GM21367 (cell line): ENCODE results near the gene CSAG1.
"Not testable (repeated sequence)": the region's sequence is repeated elsewhere in the genome, so short reads cannot be mapped to it uniquely, and the experiment has no call there.

Experiments used
- ATAC-seq: cut with Tn5 transposase; IDR thresholded peaks from one replicate; pipeline ENCODE4 v1.9.1; 2021; ENCODE audit not compliant: unreplicated experiment

Gene CSAG1

GRCh38 chrX:152733261-152733975, at the start of gene CSAG1, which contains the start of gene MAGEA12:
TSS of gene CSAG1 (minus strand) at chrX:152733721. CDS start at chrX:152732460, 1,261 bp downstream.
TSS of gene MAGEA12 (plus strand) at chrX:152733757. CDS start at chrX:152736162, 2,405 bp downstream.
- ATAC-seq = no peak

- ATAC-seq = not testable (repeated sequence)
These were observed 36.2 kb upstream of the CSAG1 start, which contains the start of gene MAGEA6 for GRCh38 chrX:152769549-152770289. TSS of gene MAGEA6 (minus strand) at chrX:152769689. CDS start at chrX:152767650, 2,039 bp downstream.

- ATAC-seq = not testable (repeated sequence)
These were observed 33.0 kb upstream of the CSAG1 start for GRCh38 chrX:152766562-152766961.

- not testable (repeated sequence) for ATAC-seq
These were observed 28.1 kb upstream of the CSAG1 start for GRCh38 chrX:152761582-152761981.

GRCh38 chrX:152759544-152759943, 26.0 kb upstream of the CSAG1 start:
- ATAC-seq = not testable (repeated sequence)

- not testable (repeated sequence) for ATAC-seq
These were observed 25.4 kb upstream of the CSAG1 start, which contains the start of gene CSAG3 for GRCh38 chrX:152758918-152759317. TSS of gene CSAG3 (plus strand) at chrX:152759218.

- not testable (repeated sequence) for ATAC-seq
These were observed 21.4 kb upstream of the CSAG1 start for GRCh38 chrX:152754871-152755270.

- not testable (repeated sequence) for ATAC-seq
These were observed 20.4 kb upstream of the CSAG1 start, which contains the start of gene MAGEA2 for GRCh38 chrX:152753686-152754650. TSS of gene MAGEA2 (minus strand) at chrX:152753842. CDS start at chrX:152751363, 2,479 bp downstream.

GRCh38 chrX:152738560-152738959, 5.0 kb upstream of the CSAG1 start:
- ATAC-seq = no peak

- not testable (repeated sequence) for ATAC-seq
These were observed 3.0 kb upstream of the CSAG1 start for GRCh38 chrX:152736528-152736927.

GRCh38 chrX:152735860-152736511, 2.5 kb upstream of the CSAG1 start:
- ATAC-seq = no peak

GRCh38 chrX:152735101-152735500, 1.6 kb upstream of the CSAG1 start:
- ATAC-seq = no peak

- not testable (repeated sequence) for ATAC-seq
These were observed 780 bp upstream of the CSAG1 start for GRCh38 chrX:152734143-152734858.

- ATAC-seq = no peak
These were observed 8.1 kb downstream of the CSAG1 start for GRCh38 chrX:152725409-152725808.

GRCh38 chrX:152713815-152714787, 19.4 kb downstream of the CSAG1 start, which contains the start of gene MAGEA2B:
TSS of gene MAGEA2B (plus strand) at chrX:152714628. CDS start at chrX:152717107, 2,479 bp downstream.
- not testable (repeated sequence) for ATAC-seq

GRCh38 chrX:152713195-152713594, 20.3 kb downstream of the CSAG1 start:
- not testable (repeated sequence) for ATAC-seq

- not testable (repeated sequence) for ATAC-seq
These were observed 24.3 kb downstream of the CSAG1 start, which contains the start of gene CSAG2 for GRCh38 chrX:152709173-152709572. TSS of gene CSAG2 (minus strand) at chrX:152709273. CDS start at chrX:152709112, 161 bp downstream.

- ATAC-seq = not testable (repeated sequence)
These were observed 27.0 kb downstream of the CSAG1 start for GRCh38 chrX:152706500-152706899.
